Osteoblast (primary cell): ENCODE data around the gene KIF6. TPM values are rescaled to one million over a fixed set of nuclear protein-coding genes. Genes with fewer than 3 reads are reported as not detected.

Experiments used
- DNase-seq: peaks from one replicate; pipeline ENCODE4 v3.0.0; 2011; ENCODE audit warnings: low spot score, mixed read lengths; ENCODE audit not compliant: insufficient read length; ENCODE audit errors: missing footprints
- H2AFZ ChIP-seq: 2 replicates; pipeline ENCODE4 v1.6.0; 2011; ENCODE audit warnings: mild to moderate bottlenecking, low read length
- H3K27ac ChIP-seq: 2 replicates; pipeline ENCODE4 v1.5.1; 2011; ENCODE audit warnings: mild to moderate bottlenecking, low read depth, low read length, moderate library complexity
- H3K27me3 ChIP-seq: 2 replicates; pipeline ENCODE4 v1.6.0; 2012; ENCODE audit warnings: mild to moderate bottlenecking, control low read depth, inconsistent platforms, low read length, moderate library complexity; ENCODE audit not compliant: insufficient read depth
- H3K36me3 ChIP-seq: 2 replicates; pipeline ENCODE4 v1.5.1; 2011; ENCODE audit warnings: mild to moderate bottlenecking, low read length, control low read depth, moderate library complexity; ENCODE audit not compliant: insufficient read depth
- H3K4me1 ChIP-seq: 2 replicates; pipeline ENCODE4 v1.5.1; 2011; ENCODE audit warnings: mild to moderate bottlenecking, low read length, control low read depth, moderate library complexity; ENCODE audit not compliant: insufficient read depth
- H3K4me2 ChIP-seq: 2 replicates; pipeline ENCODE4 v1.6.0; 2011; ENCODE audit warnings: mild to moderate bottlenecking, low read length; ENCODE audit not compliant: insufficient read depth
- H3K4me3 ChIP-seq: fragments of 200-600 bp; sonication (generic); 3 replicates; pipeline ENCODE4 v1.5.1; 2012; ENCODE audit warnings: mild to moderate bottlenecking, low read length, inconsistent platforms; ENCODE audit not compliant: insufficient read depth
- H3K79me2 ChIP-seq: 2 replicates; pipeline ENCODE4 v1.6.0; 2012; ENCODE audit warnings: mild to moderate bottlenecking, low read length, control low read depth, inconsistent platforms; ENCODE audit not compliant: insufficient read depth
- H3K9me3 ChIP-seq: 2 replicates; pipeline ENCODE4 v1.5.1; 2011; ENCODE audit warnings: low read depth, low read length, control low read depth
- H4K20me1 ChIP-seq: 2 replicates; pipeline ENCODE4 v1.6.0; 2012; ENCODE audit warnings: mild to moderate bottlenecking, low read length, control low read depth; ENCODE audit not compliant: insufficient read depth
- total RNA-seq: library from RNA; depleted of rRNA; stranded (reverse); fragments of >200 nt; gene quantifications from 2 replicates; pipeline ENCODE4 v1.2.3, GENCODE V29; 2012
- TF ChIP-seq, protein P1 (sequence below): IDR thresholded peaks from 2 replicates; pipeline ENCODE4 v1.5.1; 2011; ENCODE audit warnings: mild to moderate bottlenecking, low read depth, low read length, moderate library complexity; ENCODE audit errors: extremely low read depth

KIF6 gene
- total RNA-seq, 1 donor = 1.4 TPM

- H4K20me1 ChIP-seq = no peaks in the 10 kb centered on the region
- H3K4me3 ChIP-seq = no peak overlapping the region
- H3K9me3 ChIP-seq = no peaks in the 10 kb centered on the region
- H3K36me3 ChIP-seq = no peaks in the 10 kb centered on the region
- H3K4me1 ChIP-seq = no peaks in the 10 kb centered on the region
- TF ChIP-seq, protein P1, sequence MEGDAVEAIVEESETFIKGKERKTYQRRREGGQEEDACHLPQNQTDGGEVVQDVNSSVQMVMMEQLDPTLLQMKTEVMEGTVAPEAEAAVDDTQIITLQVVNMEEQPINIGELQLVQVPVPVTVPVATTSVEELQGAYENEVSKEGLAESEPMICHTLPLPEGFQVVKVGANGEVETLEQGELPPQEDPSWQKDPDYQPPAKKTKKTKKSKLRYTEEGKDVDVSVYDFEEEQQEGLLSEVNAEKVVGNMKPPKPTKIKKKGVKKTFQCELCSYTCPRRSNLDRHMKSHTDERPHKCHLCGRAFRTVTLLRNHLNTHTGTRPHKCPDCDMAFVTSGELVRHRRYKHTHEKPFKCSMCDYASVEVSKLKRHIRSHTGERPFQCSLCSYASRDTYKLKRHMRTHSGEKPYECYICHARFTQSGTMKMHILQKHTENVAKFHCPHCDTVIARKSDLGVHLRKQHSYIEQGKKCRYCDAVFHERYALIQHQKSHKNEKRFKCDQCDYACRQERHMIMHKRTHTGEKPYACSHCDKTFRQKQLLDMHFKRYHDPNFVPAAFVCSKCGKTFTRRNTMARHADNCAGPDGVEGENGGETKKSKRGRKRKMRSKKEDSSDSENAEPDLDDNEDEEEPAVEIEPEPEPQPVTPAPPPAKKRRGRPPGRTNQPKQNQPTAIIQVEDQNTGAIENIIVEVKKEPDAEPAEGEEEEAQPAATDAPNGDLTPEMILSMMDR = no peak
- H3K79me2 ChIP-seq = no peaks in the 10 kb centered on the region
- peak overlapping the region; percentile 37 for H2AFZ ChIP-seq
- H3K27ac ChIP-seq = no peak overlapping the region
- H3K27me3 ChIP-seq = no peaks in the 10 kb centered on the region
- peak; percentile 79 for DNase-seq
- no peak overlapping the region for H3K4me2 ChIP-seq
These were observed 322.9 kb downstream of the KIF6 start for GRCh38 chr6:39402239-39402751.

DNA sequence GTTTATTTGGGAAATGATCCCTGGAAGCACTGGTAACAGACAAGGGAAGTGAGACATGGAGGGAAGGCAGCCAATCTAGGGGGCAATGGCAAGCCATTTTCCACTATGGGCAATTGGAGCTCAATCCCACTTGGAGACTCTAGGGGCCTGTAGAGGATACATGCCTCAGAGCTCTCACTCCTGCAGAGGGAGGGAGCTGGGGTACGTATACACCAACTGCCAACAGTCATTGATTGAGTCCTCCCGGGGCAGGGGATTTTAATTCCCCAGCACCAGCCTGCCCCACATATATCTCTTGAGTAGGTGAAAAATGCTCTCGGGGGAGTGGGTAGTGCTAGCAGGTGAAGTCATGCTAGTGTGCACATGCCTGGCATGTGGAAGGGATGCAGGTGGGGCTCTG is 323.8 kb downstream of the KIF6 start:
- H3K36me3 ChIP-seq = no peaks in the 10 kb centered on the region

DNA sequence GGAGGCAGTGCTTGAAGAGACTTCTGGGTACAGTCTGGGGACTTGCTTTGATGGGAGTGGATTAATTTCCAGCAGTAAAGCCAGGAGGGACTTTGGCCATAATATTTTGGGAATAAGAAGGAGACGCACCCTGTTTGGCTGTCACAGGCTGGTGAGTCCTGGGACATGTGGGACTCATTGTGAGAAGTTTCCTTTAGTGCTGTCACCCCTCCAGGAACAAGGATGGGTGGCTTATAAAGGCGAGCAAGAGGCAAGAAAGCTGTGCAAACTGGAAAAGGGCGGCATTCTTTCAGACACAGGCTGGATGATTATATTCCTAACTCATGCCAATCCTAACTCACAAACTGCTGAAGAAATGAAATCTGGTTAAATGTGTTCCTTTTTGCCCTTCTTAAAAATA is 325.2 kb downstream of the KIF6 start:
- Histone ChIP-seq H4K20me1 (no peaks in the 10 kb centered on the region), H3K4me2 (no peak overlapping the region), H3K4me1 (no peaks in the 10 kb centered on the region), H3K27ac (no peak overlapping the region), H2AFZ (no peak overlapping the region), H3K36me3 (no peaks in the 10 kb centered on the region), H3K4me3 (no peak overlapping the region), H3K9me3 (no peaks in the 10 kb centered on the region), H3K79me2 (no peaks in the 10 kb centered on the region), H3K27me3 (no peaks in the 10 kb centered on the region)
- TF ChIP-seq, protein P1 = no peak
- DNase-seq = no peak

More for the DNA sequence above, 323.8 kb downstream of the KIF6 start:
- Histone ChIP-seq H3K27ac (no peak overlapping the region), H4K20me1 (no peaks in the 10 kb centered on the region), H3K4me1 (no peaks in the 10 kb centered on the region), H3K4me3 (no peak overlapping the region), H3K4me2 (no peak overlapping the region), H3K27me3 (no peaks in the 10 kb centered on the region), H3K79me2 (no peaks in the 10 kb centered on the region), H2AFZ (no peak overlapping the region), H3K9me3 (no peaks in the 10 kb centered on the region)
- DNase-seq = peak; percentile 18
- TF ChIP-seq, protein P1 = no peak

DNA sequence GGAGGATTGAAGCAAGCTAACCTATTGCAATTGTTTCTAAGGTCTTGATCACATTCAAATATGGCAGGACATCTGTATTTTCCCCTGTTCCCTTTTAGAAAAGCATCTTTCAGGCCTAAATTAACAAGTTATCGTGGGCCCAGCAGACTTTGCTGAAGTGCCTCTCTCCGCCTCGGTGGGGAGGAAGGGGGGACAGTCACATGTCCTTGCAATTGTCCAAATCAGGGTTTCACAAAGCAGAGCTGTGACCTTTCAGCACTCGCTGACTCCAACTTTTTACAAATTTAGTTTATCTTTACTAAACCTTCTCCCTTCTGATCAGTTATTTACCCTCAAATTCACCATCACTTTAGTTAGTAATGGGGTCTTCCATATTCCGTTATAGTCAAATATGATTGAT is 328.4 kb downstream of the KIF6 start:
- Histone ChIP-seq H3K27ac (no peak overlapping the region), H3K27me3 (no peaks in the 10 kb centered on the region), H3K4me3 (no peak overlapping the region), H3K9me3 (no peaks in the 10 kb centered on the region), H3K4me2 (no peak overlapping the region), H3K36me3 (no peaks in the 10 kb centered on the region), H4K20me1 (no peaks in the 10 kb centered on the region), H3K79me2 (no peaks in the 10 kb centered on the region), H3K4me1 (no peaks in the 10 kb centered on the region), H2AFZ (no peak overlapping the region)
- DNase-seq = no peak
- TF ChIP-seq, protein P1 = no peak
